Measurements from ENCODE around the gene TM9SF4.

GRCh38 chr20:32079655-32080109 lies 29.8 kb upstream of the TM9SF4 start:
- TF ChIP-seq EP300 (IDR thresholded peaks at IDR 0.05) (no peak), CTCF (IDR thresholded peaks at IDR 0.05) (no peak), POLR2AphosphoS5 (IDR thresholded peaks at IDR 0.05) (no peak), POLR2A (IDR thresholded peaks at IDR 0.05; ENCODE audit: low read depth) (no peak)

Data from esophagus muscularis mucosa (tissue), 4 donors.